GM11168 (cell line): ENCODE measurements around the gene SHFL.

Experiments used
- in situ Hi-C: fragments of 300-500 bp; cut with MboI; formaldehyde crosslinking; loops from one replicate; pipeline ENCODE4 v1.12.0; 2022; ENCODE audit warnings: low sequenced_read_pairs; ENCODE audit not compliant: unreplicated experiment

Gene SHFL

GRCh38 chr19:10106100-10106936 is 20.2 kb downstream of the SHFL start, which contains the start of gene PPAN:
Gene PPAN, plus strand, starts transcription at chr19:10106362. Its CDS starts 33 bp downstream, at chr19:10106395.
- in situ Hi-C loops: no loop called here

GRCh38 chr19:10107254-10107653 is 21.1 kb downstream of the SHFL start:
- in situ Hi-C loops: no loop called here

GRCh38 chr19:10107817-10108367 is 21.8 kb downstream of the SHFL start:
- in situ Hi-C loops: no loop called here

GRCh38 chr19:10109528-10109927 is 23.4 kb downstream of the SHFL start:
- in situ Hi-C loops: no loop called here

GRCh38 chr19:10110076-10110971 is 24.2 kb downstream of the SHFL start:
- in situ Hi-C loops: no loop called here

GRCh38 chr19:10110972-10111317 is 24.8 kb downstream of the SHFL start:
- in situ Hi-C loops: no loop called here

- in situ Hi-C loops: no loop called here
These were observed 25.3 kb downstream of the SHFL start, which contains the start of gene P2RY11 for GRCh38 chr19:10111405-10111811. Gene P2RY11, plus strand, starts transcription at chr19:10111693. Its CDS starts 29 bp downstream, at chr19:10111722.

- in situ Hi-C loops: no loop called here
These were observed 26.1 kb downstream of the SHFL start for GRCh38 chr19:10112037-10112761.

- in situ Hi-C loops: no loop called here
These were observed 26.9 kb downstream of the SHFL start for GRCh38 chr19:10112895-10113591.

- in situ Hi-C loops: no loop called here
These were observed 27.5 kb downstream of the SHFL start for GRCh38 chr19:10113592-10113963.

GRCh38 chr19:10113964-10114650 is 28.0 kb downstream of the SHFL start:
- in situ Hi-C loops: no loop called here

- in situ Hi-C loops: no loop called here
These were observed 28.7 kb downstream of the SHFL start for GRCh38 chr19:10114651-10115391.

- in situ Hi-C loops: no loop called here
These were observed 29.4 kb downstream of the SHFL start for GRCh38 chr19:10115392-10116084.

GRCh38 chr19:10116085-10116865 is 30.2 kb downstream of the SHFL start:
- in situ Hi-C loops: no loop called here

- in situ Hi-C loops: no loop called here
These were observed 30.9 kb downstream of the SHFL start for GRCh38 chr19:10116866-10117616.

- in situ Hi-C loops: no loop called here
These were observed 32.8 kb downstream of the SHFL start for GRCh38 chr19:10118960-10119359.
